ENCODE data around the gene GIPC3. TPM values are rescaled to one million over a fixed set of nuclear protein-coding genes. Genes with fewer than 3 reads are reported as not detected.

GIPC3 gene
- total RNA-seq, 6 experiments from 2014 or later = 0.51 to 1.6 (median 0.80) TPM

- Histone ChIP-seq H3K36me3 (peaks cover 0 to 11% (median 0%) of the 10 kb centered on the region in 4 donors), H3K27me3 (no peaks in the 10 kb centered on the region), H3K27ac (no peak overlapping the region), H3K4me3 (no peak overlapping the region), H3K4me1 (no peaks in the 10 kb centered on the region), H3K9me3 (no peaks in the 10 kb centered on the region)
- ATAC-seq (peak; percentile 76 to 92 (median 80)), DNase-seq (peak; percentile 71 to 78 (median 78))
- TF ChIP-seq CTCF (IDR thresholded peaks at IDR 0.05) (peak; percentile 81 to 91 (median 83)), POLR2A (IDR thresholded peaks at IDR 0.05) (no peak)
- WGBS (ENCODE audit: insufficient coverage, low coverage, low lambda C conversion rate, missing lambda C conversion rate) = 63% methylated on average over 2 of the region's 31 CpGs
- intact Hi-C loops (cut with DNase I) = loop anchor here in 1 of 2 donors (10.0 kb wide), 1 partner anchor 73 kb away; no protein-coding TSS in a partner anchor
Observed at GRCh38 chr19:3618144-3618810, 33.0 kb downstream of the GIPC3 start.

DNA sequence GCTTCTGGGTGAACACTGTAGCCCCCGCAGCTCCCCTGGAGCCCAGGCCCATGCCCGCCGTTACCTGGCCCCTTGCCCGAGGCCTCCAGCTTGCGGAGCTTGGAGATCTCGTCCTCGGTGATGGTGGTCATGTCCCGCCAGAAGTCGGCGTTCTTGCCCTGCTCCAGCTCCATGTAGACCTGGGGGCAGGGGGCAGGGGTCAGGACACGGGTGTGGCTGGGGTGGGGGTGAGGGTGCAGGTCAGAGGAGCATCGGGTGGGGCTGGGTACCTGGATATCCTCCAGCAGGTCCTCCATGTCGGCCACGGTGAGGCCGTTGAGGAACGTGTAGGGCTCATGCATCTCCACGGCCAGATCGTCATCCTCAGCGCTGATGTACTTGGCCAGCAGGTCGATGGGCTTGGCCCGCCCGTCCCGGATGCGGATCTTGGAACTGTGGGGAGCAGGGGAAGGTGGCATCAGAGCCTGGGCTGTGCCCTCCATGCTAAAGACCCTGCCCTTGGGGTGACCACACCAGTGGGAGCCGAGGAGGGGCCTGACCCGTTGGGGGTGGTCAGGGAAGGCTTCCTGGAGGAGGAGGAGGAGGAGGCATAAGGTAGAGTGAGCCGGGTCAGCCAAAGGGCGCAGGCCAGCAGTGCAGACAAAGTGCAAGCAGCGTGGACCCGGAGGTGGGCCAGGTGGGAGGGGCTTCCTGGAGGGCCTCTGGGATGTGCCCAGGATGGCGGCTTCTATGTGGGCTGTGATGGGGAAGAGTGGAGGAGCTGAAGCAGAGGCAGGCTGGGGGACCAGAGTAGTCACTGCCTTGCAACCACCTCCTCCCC, 33.7 kb downstream of the GIPC3 start:
- H3K36me3 ChIP-seq = peaks cover 0 to 15% (median 0%) of the 10 kb centered on the region in 4 donors
- H3K4me1 ChIP-seq = no peaks in the 10 kb centered on the region
- H3K27ac ChIP-seq = no peak overlapping the region
- DNase-seq (peak in 1 of 3 donors; percentile 21), ATAC-seq (no peak)
- no peaks in the 10 kb centered on the region for H3K9me3 ChIP-seq
- intact Hi-C loops (cut with DNase I) = loop anchor here in 1 of 2 donors (10.0 kb wide), 1 partner anchor 74 kb away; no protein-coding TSS in a partner anchor
- H3K27me3 ChIP-seq = no peaks in the 10 kb centered on the region
- no peak overlapping the region for H3K4me3 ChIP-seq
- WGBS (ENCODE audit: insufficient coverage, low coverage, low lambda C conversion rate, missing lambda C conversion rate) = 71% methylated on average over 13 of the region's 31 CpGs
- peak in 1 of 4 donors; percentile 4 for TF ChIP-seq CTCF (IDR thresholded peaks at IDR 0.05)
- TF ChIP-seq POLR2A (IDR thresholded peaks at IDR 0.05) = no peak

GRCh38 chr19:3619631-3620012, 34.3 kb downstream of the GIPC3 start:
- ATAC-seq (no peak), DNase-seq (peak in 1 of 3 donors; percentile 26)
- Histone ChIP-seq H3K36me3 (peaks cover 0 to 15% (median 0%) of the 10 kb centered on the region in 4 donors), H3K4me3 (no peak overlapping the region), H3K9me3 (no peaks in the 10 kb centered on the region), H3K27ac (no peak overlapping the region), H3K4me1 (no peaks in the 10 kb centered on the region), H3K27me3 (no peaks in the 10 kb centered on the region)
- intact Hi-C loops (cut with DNase I) = loop anchor here (10.0 kb wide), 1 partner anchor 75 kb away; no protein-coding TSS in a partner anchor
- WGBS (ENCODE audit: insufficient coverage, low coverage, low lambda C conversion rate, missing lambda C conversion rate) = no CpG with 5 or more reads among the region's 17 CpGs
- TF ChIP-seq CTCF (IDR thresholded peaks at IDR 0.05) (no peak), POLR2A (IDR thresholded peaks at IDR 0.05) (no peak)

DNA sequence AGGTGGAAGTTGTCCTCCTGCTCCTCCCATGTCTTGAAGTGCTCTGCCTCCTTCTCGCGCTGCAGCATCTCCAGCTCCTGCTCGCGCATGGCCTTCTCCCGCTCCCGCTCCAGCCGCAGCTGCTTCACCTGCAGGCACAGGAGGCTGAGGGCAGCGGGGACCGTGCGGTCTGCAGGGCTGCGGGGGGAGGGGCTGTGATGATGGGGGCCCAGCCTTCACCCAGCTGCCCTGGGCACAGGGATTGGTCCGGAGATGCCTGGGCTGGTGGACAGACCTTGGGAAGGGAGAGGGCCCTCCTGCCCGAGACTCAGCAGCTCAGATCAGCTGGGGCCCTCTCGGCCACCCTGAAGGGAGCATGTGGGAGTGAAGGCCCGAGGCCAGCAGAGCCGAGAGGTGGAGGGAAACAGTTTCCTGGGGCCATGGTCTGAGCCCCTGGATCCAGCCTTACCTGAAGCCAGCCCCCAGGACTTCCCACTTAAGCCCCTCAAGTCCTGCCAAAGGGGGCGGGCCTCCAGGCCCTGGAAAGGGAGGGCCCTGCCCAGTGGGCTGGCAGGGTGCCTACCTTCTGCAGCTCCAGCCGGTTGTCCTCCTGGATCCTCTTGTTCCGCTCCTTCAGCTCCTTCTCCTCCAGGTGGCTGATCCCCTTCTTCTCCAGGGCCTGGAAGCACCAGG, 35.0 kb downstream of the GIPC3 start:
- WGBS (ENCODE audit: insufficient coverage, low coverage, low lambda C conversion rate, missing lambda C conversion rate) = 100% methylated on average over 3 of the region's 19 CpGs
- Histone ChIP-seq H3K4me3 (no peak overlapping the region), H3K27me3 (no peaks in the 10 kb centered on the region), H3K4me1 (peaks cover 0 to 6% (median 2%) of the 10 kb centered on the region in 4 donors), H3K36me3 (peaks cover 0 to 15% (median 0%) of the 10 kb centered on the region in 4 donors), H3K9me3 (no peaks in the 10 kb centered on the region), H3K27ac (no peak overlapping the region)
- intact Hi-C loops (cut with DNase I) = loop anchor here in 1 of 2 donors (10.0 kb wide), 1 partner anchor 75 kb away; no protein-coding TSS in a partner anchor
- no peak for TF ChIP-seq POLR2A (IDR thresholded peaks at IDR 0.05)
- no peak for TF ChIP-seq CTCF (IDR thresholded peaks at IDR 0.05)
- no peak for ATAC-seq
- peak in 1 of 3 donors; percentile 19 for DNase-seq

Data from right lobe of liver (tissue), 6 donors.